Subcutaneous abdominal adipose tissue (tissue), 5 donors: ENCODE measurements around the gene HBZ.
"Not testable (repeated sequence)": the region's sequence is repeated elsewhere in the genome, so short reads cannot be mapped to it uniquely, and the experiment has no call there.

Experiments used
- H3K27ac ChIP-seq: one replicate; pipeline ENCODE4 v1.7.0; 2013; ENCODE audit warnings: low read depth, mild to moderate bottlenecking, inconsistent platforms, low read length, moderate library complexity
- H3K27me3 ChIP-seq, 5 donors: one replicate each; pipeline ENCODE4 v1.7.0; 2013; ENCODE audit warnings: low read length in 5 of 5, inconsistent platforms in 1 of 5; ENCODE audit not compliant: control insufficient read depth in 5 of 5, insufficient read depth in 4 of 5
- H3K36me3 ChIP-seq, 5 donors: one replicate each; pipeline ENCODE4 v1.7.0; 2013; ENCODE audit warnings: low read length in 5 of 5; ENCODE audit not compliant: control insufficient read depth in 5 of 5, insufficient read depth in 5 of 5
- H3K4me1 ChIP-seq, 5 donors: one replicate each; pipeline ENCODE4 v1.7.0; 2013; ENCODE audit warnings: low read length in 5 of 5, mild to moderate bottlenecking in 3 of 5, moderate library complexity in 1 of 5; ENCODE audit not compliant: control insufficient read depth in 5 of 5, insufficient read depth in 5 of 5
- H3K4me3 ChIP-seq, 5 donors: one replicate each; pipeline ENCODE4 v1.7.0; 2013; ENCODE audit warnings: low read length in 5 of 5, low read depth in 1 of 5
- H3K9ac ChIP-seq, 5 donors: one replicate each; pipeline ENCODE4 v1.7.0; 2013; ENCODE audit warnings: low read length in 5 of 5, mild to moderate bottlenecking in 4 of 5, moderate library complexity in 3 of 5
- H3K9me3 ChIP-seq, 5 donors: one replicate each; pipeline ENCODE4 v1.7.0; 2013; ENCODE audit warnings: low read length in 5 of 5; ENCODE audit not compliant: control insufficient read depth in 5 of 5
- donor health status: healthy.
- donor health status: healthy.
- donor health status: healthy.
- donor health status: healthy.
- donor health status: healthy.

The HBZ gene

DNA sequence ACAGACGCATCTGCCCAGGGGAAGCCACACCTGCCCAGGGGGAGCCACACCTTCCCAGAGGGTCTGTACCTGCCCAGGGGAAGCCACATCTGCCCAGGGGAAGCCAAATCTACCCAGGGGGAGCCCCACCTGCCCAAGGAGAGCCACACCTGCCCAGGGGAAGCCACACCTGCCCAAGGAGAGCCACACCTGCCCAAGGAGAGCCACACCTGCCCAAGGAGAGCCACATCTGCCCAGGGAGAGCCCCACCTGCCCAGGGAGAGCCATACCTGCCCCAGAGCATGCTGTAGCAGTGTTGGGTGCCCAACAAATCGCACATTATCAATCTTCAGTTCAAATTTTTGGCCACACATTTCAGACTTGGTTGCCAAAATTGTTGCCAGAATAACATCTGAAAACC, 33.6 kb upstream of the HBZ start:
- Histone ChIP-seq H3K27me3 (no peaks in the 10 kb centered on the region), H3K36me3 (peaks cover 0 to 40% (median 23%) of the 10 kb centered on the region in 5 donors), H3K27ac (no peak overlapping the region), H3K4me3 (no peak overlapping the region), H3K9me3 (no peaks in the 10 kb centered on the region), H3K9ac (no peak overlapping the region), H3K4me1 (peaks cover 0 to 3% (median under 1%) of the 10 kb centered on the region in 5 donors)

DNA sequence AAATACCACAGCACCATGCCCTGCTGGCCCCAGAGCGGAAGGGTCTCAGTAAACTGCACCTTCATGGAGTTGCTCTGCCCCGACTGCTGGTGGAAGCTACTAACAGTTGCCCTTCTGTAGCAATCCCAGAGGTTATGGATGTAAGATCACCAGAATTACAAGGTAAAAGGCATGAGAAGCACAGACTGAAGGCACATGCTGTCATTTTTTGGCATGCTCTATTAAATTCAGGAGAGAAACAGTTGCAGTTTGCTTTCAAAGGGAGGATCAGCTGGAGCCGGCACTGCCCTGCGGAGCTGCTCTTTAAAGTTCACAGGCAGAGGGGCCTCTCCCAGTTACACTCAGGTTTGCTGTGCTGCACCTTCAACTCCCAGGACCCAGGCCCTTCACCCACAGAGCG, 33.1 kb upstream of the HBZ start:
- Histone ChIP-seq H3K9me3 (no peaks in the 10 kb centered on the region), H3K27me3 (no peaks in the 10 kb centered on the region), H3K9ac (no peak overlapping the region), H3K4me3 (no peak overlapping the region), H3K4me1 (peaks cover 0 to 4% (median 0%) of the 10 kb centered on the region in 5 donors), H3K36me3 (peaks cover 0 to 38% (median 21%) of the 10 kb centered on the region in 5 donors), H3K27ac (no peak overlapping the region)

DNA sequence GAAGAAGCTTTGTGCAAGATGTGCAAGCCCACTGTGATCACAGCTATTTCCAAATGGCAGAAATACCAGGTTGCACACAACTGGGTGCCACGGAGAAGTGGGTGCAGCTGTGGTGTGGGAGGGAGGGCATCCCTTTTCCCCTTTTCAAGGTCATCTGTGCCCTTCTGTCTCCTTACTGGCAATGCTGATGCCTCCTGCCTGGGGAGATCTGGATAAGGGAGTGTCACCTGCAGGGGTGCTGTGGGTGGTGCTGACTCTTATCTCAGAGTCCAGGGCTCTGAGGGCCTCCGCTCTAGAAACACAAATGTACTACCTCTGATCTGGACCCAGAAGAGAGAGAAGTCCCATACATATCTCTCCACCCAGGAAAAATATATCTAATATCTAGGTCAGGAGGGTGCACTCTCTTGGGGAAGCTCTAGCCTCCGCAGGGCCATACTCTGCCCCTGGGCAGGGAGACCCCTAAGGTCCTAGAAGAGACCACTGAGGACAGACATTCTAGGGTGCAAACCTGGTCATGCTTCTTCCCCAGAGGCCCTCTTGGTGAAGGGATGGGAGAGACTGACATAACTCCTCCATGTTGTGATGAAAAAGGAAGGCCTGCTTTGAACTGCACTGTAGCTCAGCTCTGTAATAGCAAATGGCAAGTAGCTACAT, 32.5 kb upstream of the HBZ start:
- H3K4me3 ChIP-seq, result no peak overlapping the region
- no peaks in the 10 kb centered on the region for H3K27me3 ChIP-seq
- H3K9ac ChIP-seq, result no peak overlapping the region
- no peaks in the 10 kb centered on the region for H3K9me3 ChIP-seq
- H3K27ac ChIP-seq, result no peak overlapping the region
- peaks cover 0 to 4% (median 0%) of the 10 kb centered on the region in 5 donors for H3K4me1 ChIP-seq
- H3K36me3 ChIP-seq, result peaks cover 0 to 39% (median 17%) of the 10 kb centered on the region in 5 donors

DNA sequence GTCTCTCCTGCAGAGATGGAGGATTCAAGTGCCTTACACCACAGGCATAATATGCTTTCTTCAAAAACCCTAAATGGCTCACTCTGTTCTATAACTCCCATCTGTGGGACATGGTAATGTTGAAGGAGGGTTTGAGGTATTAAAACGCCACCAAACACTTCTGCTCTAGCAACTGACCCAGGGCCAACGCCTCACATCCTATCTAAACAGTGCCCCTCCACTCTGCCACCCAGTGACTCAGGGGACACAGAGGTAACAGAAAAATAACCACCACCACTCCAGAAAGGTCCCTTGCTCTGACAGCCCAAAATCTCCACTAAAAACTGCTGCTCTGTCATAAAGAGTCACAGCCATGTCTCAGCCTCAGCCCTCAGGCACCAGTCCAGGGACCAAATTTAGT, 31.7 kb upstream of the HBZ start:
- peaks cover 0 to 35% (median 21%) of the 10 kb centered on the region in 5 donors for H3K36me3 ChIP-seq
- H3K4me1 ChIP-seq, result peaks cover 0 to 4% (median 0%) of the 10 kb centered on the region in 5 donors
- no peak overlapping the region for H3K9ac ChIP-seq
- no peak overlapping the region for H3K27ac ChIP-seq
- no peaks in the 10 kb centered on the region for H3K27me3 ChIP-seq
- no peak overlapping the region for H3K4me3 ChIP-seq
- no peaks in the 10 kb centered on the region for H3K9me3 ChIP-seq

DNA sequence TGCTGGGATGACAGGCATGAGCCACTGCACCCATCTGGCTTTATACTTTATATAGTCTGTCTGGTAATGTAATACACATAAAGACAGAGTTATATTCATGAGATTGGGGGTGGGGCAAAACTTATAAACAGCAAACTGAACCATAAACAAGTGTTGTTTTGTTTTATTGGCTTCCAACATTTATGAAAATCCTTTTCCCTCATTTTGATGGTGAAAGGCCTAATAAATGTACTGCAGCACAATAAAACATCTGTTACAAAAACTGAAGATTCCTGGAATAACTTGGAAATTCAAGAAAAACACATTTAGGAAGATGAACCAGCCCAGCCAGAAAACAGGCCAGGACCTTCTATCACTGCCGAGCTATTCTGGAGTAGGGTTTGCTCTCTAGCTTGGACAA, 30.1 kb upstream of the HBZ start:
- Histone ChIP-seq H3K4me1 (peaks cover 0 to 4% (median 0%) of the 10 kb centered on the region in 5 donors), H3K27me3 (no peaks in the 10 kb centered on the region), H3K27ac (no peak overlapping the region), H3K36me3 (peaks cover 0 to 23% (median 18%) of the 10 kb centered on the region in 5 donors), H3K9me3 (no peaks in the 10 kb centered on the region), H3K9ac (no peak overlapping the region), H3K4me3 (no peak overlapping the region)

DNA sequence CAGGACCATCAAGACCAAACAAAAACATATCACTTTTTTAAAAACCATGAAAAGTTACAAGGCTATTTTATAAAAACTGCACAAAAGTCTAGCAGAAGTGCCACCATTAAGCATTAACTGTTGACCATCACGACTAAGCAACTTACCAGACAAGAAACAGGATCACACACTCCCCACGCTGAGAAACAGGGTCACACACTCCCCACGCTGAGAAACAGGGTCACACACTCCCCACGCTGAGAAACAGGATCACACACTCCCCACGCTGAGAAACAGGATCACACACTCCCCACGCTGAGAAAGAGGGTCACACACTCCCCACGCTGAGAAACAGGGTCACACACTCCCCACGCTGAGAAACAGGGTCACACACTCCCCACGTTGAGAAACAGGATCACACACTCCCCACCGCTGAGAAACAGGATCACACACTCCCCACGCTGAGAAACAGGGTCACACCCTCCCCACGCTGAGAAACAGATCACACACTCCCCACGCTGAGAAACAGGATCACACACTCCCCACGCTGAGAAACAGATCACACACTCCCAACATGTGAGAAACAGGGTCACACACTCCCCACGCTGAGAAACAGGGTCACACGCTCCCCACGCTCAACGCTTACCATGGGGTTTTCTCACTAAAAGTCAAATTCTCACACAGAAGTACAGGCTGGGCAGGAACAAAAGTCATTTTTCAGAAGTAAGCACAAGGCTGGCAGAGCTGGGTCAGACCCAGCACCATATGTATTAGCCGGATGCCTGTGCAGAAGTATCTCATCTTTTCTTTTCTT, 28.7 kb upstream of the HBZ start:
- not testable (repeated sequence) for H3K9me3 ChIP-seq, H3K4me1 ChIP-seq, H3K27ac ChIP-seq, H3K4me3 ChIP-seq, H3K9ac ChIP-seq, H3K27me3 ChIP-seq
- peaks cover 0 to 17% (median 13%) of the 10 kb centered on the region in 5 donors for H3K36me3 ChIP-seq

DNA sequence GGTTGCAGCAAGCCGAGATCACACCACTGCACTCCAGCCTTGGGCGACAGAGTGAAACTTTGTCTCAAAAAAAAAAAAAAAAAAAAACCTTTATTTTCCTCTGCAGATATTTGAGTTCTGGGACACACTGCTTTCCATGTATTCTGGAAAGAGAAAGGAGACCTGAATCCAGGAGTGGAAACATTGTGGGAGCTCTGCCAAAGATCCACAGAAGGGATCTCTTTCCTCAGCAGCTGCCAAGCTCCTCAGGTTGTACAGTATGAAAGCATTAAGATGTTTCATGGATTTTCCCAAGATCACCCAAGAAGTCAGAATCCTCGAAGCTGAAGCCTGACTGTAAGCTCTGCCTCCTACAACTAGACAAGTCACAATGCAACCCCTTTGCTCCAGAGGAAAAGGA, 27.4 kb upstream of the HBZ start:
- Histone ChIP-seq H3K27me3 (no peaks in the 10 kb centered on the region), H3K4me3 (no peak overlapping the region), H3K9ac (peak overlapping the region in 1 of 5 donors; percentile 4), H3K27ac (no peak overlapping the region), H3K36me3 (peaks cover 0 to 17% (median 13%) of the 10 kb centered on the region in 5 donors), H3K9me3 (no peaks in the 10 kb centered on the region), H3K4me1 (peaks cover 0 to 4% (median 0%) of the 10 kb centered on the region in 5 donors)

DNA sequence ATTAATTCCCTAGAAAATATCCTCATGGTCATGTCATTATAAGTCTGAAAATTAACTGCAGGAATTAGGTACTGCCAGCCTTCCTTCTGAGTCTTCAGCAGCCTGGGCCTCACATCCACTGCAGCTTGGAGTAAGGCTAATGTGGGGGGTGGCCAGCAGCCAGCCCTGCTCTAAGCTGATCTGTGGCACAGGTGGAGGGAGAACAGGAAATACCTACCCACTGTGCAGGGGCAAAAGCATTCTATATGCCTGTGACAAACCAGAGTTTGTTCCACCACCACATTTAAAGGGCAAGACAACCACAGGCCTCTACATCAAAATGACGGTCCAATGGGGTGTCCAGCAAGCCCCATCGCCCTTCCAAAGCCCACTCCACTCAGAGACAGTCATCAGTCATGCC, 23.4 kb upstream of the HBZ start:
- Histone ChIP-seq H3K4me1 (peaks cover 0 to 8% (median 3%) of the 10 kb centered on the region in 5 donors), H3K9me3 (no peaks in the 10 kb centered on the region), H3K27ac (no peak overlapping the region), H3K27me3 (no peaks in the 10 kb centered on the region), H3K9ac (peak overlapping the region in 1 of 5 donors; percentile 23), H3K4me3 (no peak overlapping the region), H3K36me3 (peaks cover 0 to 7% (median 4%) of the 10 kb centered on the region in 5 donors)

DNA sequence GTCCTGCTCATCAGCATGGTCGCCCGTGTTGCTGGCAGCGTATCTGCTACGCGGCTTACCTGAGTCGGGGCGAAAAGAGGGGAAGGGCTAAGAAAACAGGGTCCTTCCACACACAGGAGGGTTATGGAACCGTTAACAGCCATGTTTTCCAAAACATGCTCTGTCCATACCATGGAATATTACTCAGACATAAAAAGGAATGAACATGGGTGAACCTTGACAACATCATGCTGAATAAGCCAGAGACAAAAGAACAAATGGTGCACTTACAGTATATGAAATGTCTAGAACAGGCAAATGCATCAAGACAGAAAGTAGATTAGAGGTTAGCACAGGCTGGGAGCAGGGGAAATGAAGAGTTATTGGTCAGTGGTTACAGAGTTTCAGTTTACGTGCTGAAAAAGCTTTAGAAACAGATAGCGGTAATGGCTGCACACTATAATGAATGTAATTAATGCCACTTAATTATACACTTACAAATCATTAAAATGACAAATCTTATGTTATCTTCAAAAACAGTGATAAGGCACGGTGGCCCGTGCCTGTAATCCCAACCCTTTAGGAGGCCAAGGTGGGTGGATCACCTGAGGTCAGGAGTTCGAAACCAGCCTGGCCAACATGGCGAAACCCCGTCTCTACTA, 21.8 kb upstream of the HBZ start:
- Histone ChIP-seq H3K9me3 (no peaks in the 10 kb centered on the region), H3K4me1 (peaks cover 0 to 8% (median 3%) of the 10 kb centered on the region in 5 donors), H3K27me3 (no peaks in the 10 kb centered on the region), H3K4me3 (no peak overlapping the region), H3K27ac (no peak overlapping the region), H3K9ac (no peak overlapping the region), H3K36me3 (peaks cover 0 to 6% (median 0%) of the 10 kb centered on the region in 5 donors)

DNA sequence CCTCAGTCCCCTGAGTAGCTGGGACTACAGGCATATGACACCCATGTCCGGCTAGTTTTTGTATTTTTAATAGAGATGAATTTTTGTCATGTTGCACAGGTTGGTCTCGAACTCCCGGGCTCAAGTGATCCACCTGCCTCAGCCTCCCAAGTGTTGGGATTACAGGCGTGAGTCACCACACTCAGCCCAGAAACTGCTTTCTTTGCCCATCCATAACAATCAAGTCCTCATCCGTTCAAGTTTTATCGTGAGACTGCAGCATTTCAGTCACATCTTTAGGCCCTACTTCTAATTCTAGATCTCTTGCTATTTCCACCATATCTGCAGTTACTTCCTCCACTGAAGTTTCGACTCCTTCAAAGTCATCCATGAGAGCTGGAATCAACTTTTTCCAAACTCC, 20.3 kb upstream of the HBZ start:
- Histone ChIP-seq H3K4me3 (no peak overlapping the region), H3K36me3 (peaks cover 0 to 6% (median 0%) of the 10 kb centered on the region in 5 donors), H3K4me1 (peaks cover under 1 to 8% (median 4%) of the 10 kb centered on the region in 5 donors), H3K9me3 (no peaks in the 10 kb centered on the region), H3K27ac (no peak overlapping the region), H3K27me3 (no peaks in the 10 kb centered on the region), H3K9ac (no peak overlapping the region)
